Adrenal gland (tissue), 12 donors: ENCODE results near the gene SYT13. TPM values are rescaled to one million over a fixed set of nuclear protein-coding genes. Genes with fewer than 3 reads are reported as not detected.

ENCODE experiments used
- DNase-seq, 7 donors: peaks; one replicate each; pipeline ENCODE4 v3.0.0-alpha.2; 2019 to 2020
- H3K27ac ChIP-seq, 5 donors: fragments of 200-600 bp; sonication (generic) in 4 of 5; 1 replicate in 3 of 5; 2 replicates in 2 of 5; pipeline versions ENCODE4 v1.5.1 to v1.8.0; 2016 to 2020; ENCODE audit warnings: mild to moderate bottlenecking in 1 of 5
- H3K27me3 ChIP-seq: fragments of 200-600 bp; 2 replicates; pipeline ENCODE4 v1.8.0; 2021
- H3K36me3 ChIP-seq, 2 donors: fragments of 200-600 bp; replicated peaks in 1 of 2; 1 replicate in 1 of 2; 2 replicates in 1 of 2; pipeline versions ENCODE4 v1.5.1 to v1.8.0; 2018 to 2022
- H3K4me1 ChIP-seq, 2 donors: fragments of 200-600 bp; replicated peaks in 1 of 2; 1 replicate in 1 of 2; 2 replicates in 1 of 2; pipeline versions ENCODE4 v1.5.1 to v1.8.0; 2018 to 2021
- H3K4me3 ChIP-seq, 4 donors: fragments of 200-600 bp; sonication (generic) in 3 of 4; one replicate each; pipeline ENCODE4 v1.5.1; 2016 to 2018
- H3K9me3 ChIP-seq, 3 donors: fragments of 200-600 bp; sonication (generic) in 1 of 3; replicated peaks in 1 of 3; 1 replicate in 2 of 3; 2 replicates in 1 of 3; pipeline versions ENCODE4 v1.5.1 to v1.8.0; 2016 to 2021
- CTCF ChIP-seq, 6 experiments: fragments of 450-650 bp in 4 of 6; fragments of 200-600 bp in 2 of 6; sonication (generic) in 1 of 6; IDR thresholded peaks; 1 replicate in 5 of 6; 2 replicates in 1 of 6; pipeline versions ENCODE4 v1.5.1 to v1.8.0; 2016 to 2021; ENCODE audit warnings: antibody characterized with exemption in 6 of 6, mild to moderate bottlenecking in 2 of 6, moderate library complexity in 1 of 6
- POLR2A ChIP-seq, 2 donors: fragments of 450-650 bp; IDR thresholded peaks; one replicate each; pipeline ENCODE4 v1.6.1; 2017; ENCODE audit warnings: antibody characterized with exemption in 2 of 2, mild to moderate bottlenecking in 2 of 2, moderate library complexity in 1 of 2
- WGBS, 4 donors: extraction: QIAGEN DNeasy Blood & Tissue Kit in 2 of 4; methylation state at CpG; one replicate each; pipeline versions ENCODE4 v1.1.5 to v1.1.7; 2013 to 2017; 5-methylcytosine and 5-hydroxymethylcytosine counted together
- intact Hi-C, 2 donors: fragments of 100-400 bp; cut with DNase I; formaldehyde crosslinking; loops; one replicate each; pipeline versions ENCODE4 v1.14.1 to v1.15.0; 2022 to 2023
- polyA plus RNA-seq, 3 donors: library from polyadenylated mRNA; stranded (reverse); fragments of 200-250 nt in 2 of 3; fragments of 350-450 nt in 1 of 3; fragmentation: Illumina TruSeq in 1 of 3; extraction: RNeasy Lipid Tissue Mini Kit (QIAGEN cat#74804) in 1 of 3; gene quantifications; one replicate each; pipeline ENCODE4 v1.2.3, GENCODE V29; 2013 to 2014
- total RNA-seq, 9 donors: library from RNA; depleted of rRNA in 4 of 9; stranded (reverse); fragments of >200 nt in 4 of 9; fragments of 120-200 nt in 1 of 9; fragmentation: NEBNext Ultra II Directional in 1 of 9; extraction: Animal tissue kit (Norgen Biotek cat#: 25700) in 1 of 9; gene quantifications; one replicate each; pipeline versions ENCODE4 v1.1.0 to v1.2.4, GENCODE V29; 2013 to 2023
- donor health status: healthy with polysubstance abuse.
- donor health status: Bipolar disorder and iron deficiency.
- donor health status: DM: yes; HTN: yes; CAD: no.
- donor health status: DM: no; HTN: no; CAD: no.
- donor health status: DM: no; HTN: no; CAD: no.
- donor health status: DM: yes; HTN: yes; CAD: no.

SYT13 gene
- total and polyA plus RNA-seq, 12 donors, result 0.50 to 6.6 (median 2.7) TPM; not detected in 4

GRCh38 chr11:45254070-45254469 lies 32.1 kb downstream of the SYT13 start:
- Histone ChIP-seq H3K27ac (no peak overlapping the region), H3K27me3 (no peaks in the 10 kb centered on the region), H3K4me3 (no peak overlapping the region), H3K4me1 (no peaks in the 10 kb centered on the region), H3K9me3 (no peaks in the 10 kb centered on the region), H3K36me3 (no peaks in the 10 kb centered on the region)
- no peak for DNase-seq
- TF ChIP-seq CTCF (IDR thresholded peaks at IDR 0.05) (no peak), POLR2A (IDR thresholded peaks at IDR 0.05) (no peak)
- intact Hi-C loops, result loop anchor here in 1 of 2 donors (5.0 kb wide), 1 partner anchor 38 kb away; no protein-coding TSS in a partner anchor
- 78 to 93% (median 88%) methylated on average over 2 to 4 of the region's 4 CpGs for WGBS, 4 donors

GRCh38 chr11:45253640-45254039 lies 32.5 kb downstream of the SYT13 start:
- intact Hi-C loops, result loop anchor here in 1 of 2 donors (5.0 kb wide), 1 partner anchor 39 kb away; no protein-coding TSS in a partner anchor
- Histone ChIP-seq H3K36me3 (no peaks in the 10 kb centered on the region), H3K9me3 (no peaks in the 10 kb centered on the region), H3K27me3 (no peaks in the 10 kb centered on the region), H3K4me3 (no peak overlapping the region), H3K4me1 (no peaks in the 10 kb centered on the region), H3K27ac (no peak overlapping the region)
- DNase-seq, result no peak
- WGBS, 4 donors, result 86 to 89% (median 87%) methylated on average over 9 of the region's 9 CpGs
- no peak for TF ChIP-seq POLR2A (IDR thresholded peaks at IDR 0.05)
- no peak for TF ChIP-seq CTCF (IDR thresholded peaks at IDR 0.05)

GRCh38 chr11:45252877-45253276 lies 33.3 kb downstream of the SYT13 start:
- H3K27ac ChIP-seq, result no peak overlapping the region
- no peaks in the 10 kb centered on the region for H3K9me3 ChIP-seq
- intact Hi-C loops, result loop anchor here in 1 of 2 donors (5.0 kb wide), 1 partner anchor 39 kb away; no protein-coding TSS in a partner anchor
- no peak overlapping the region for H3K4me3 ChIP-seq
- no peaks in the 10 kb centered on the region for H3K36me3 ChIP-seq
- WGBS, 4 donors, result 48 to 60% (median 57%) methylated on average over 3 of the region's 3 CpGs
- TF ChIP-seq CTCF (IDR thresholded peaks at IDR 0.05) (no peak), POLR2A (IDR thresholded peaks at IDR 0.05) (no peak)
- no peaks in the 10 kb centered on the region for H3K4me1 ChIP-seq
- no peak for DNase-seq
- no peaks in the 10 kb centered on the region for H3K27me3 ChIP-seq

GRCh38 chr11:45252134-45252856 lies 33.8 kb downstream of the SYT13 start:
- Histone ChIP-seq H3K4me3 (no peak overlapping the region), H3K27ac (no peak overlapping the region), H3K9me3 (no peaks in the 10 kb centered on the region), H3K27me3 (no peaks in the 10 kb centered on the region), H3K36me3 (no peaks in the 10 kb centered on the region), H3K4me1 (no peaks in the 10 kb centered on the region)
- TF ChIP-seq POLR2A (IDR thresholded peaks at IDR 0.05), result no peak
- TF ChIP-seq CTCF (IDR thresholded peaks at IDR 0.05), result peak; percentile 55 to 79 (median 61)
- intact Hi-C loops, result loop anchor here in 1 of 2 donors (5.0 kb wide), 1 partner anchor 40 kb away; no protein-coding TSS in a partner anchor
- peak; percentile 56 to 82 (median 78) for DNase-seq
- 41 to 71% (median 49%) methylated on average over 10 to 22 of the region's 22 CpGs for WGBS, 4 donors
